Glomerular visceral epithelial cell (primary cell): ENCODE measurements around the gene ARL17B.
"Not testable (repeated sequence)": the region's sequence is repeated elsewhere in the genome, so short reads cannot be mapped to it uniquely, and the experiment has no call there.

Source experiments
- DNase-seq: peaks from one replicate; pipeline ENCODE4 v3.0.0-alpha.2; 2016; ENCODE audit errors: extremely low spot score

The ARL17B gene

GRCh38 chr17:46290906-46291546 is 70.5 kb downstream of the ARL17B start:
- not testable (repeated sequence) for DNase-seq

DNA sequence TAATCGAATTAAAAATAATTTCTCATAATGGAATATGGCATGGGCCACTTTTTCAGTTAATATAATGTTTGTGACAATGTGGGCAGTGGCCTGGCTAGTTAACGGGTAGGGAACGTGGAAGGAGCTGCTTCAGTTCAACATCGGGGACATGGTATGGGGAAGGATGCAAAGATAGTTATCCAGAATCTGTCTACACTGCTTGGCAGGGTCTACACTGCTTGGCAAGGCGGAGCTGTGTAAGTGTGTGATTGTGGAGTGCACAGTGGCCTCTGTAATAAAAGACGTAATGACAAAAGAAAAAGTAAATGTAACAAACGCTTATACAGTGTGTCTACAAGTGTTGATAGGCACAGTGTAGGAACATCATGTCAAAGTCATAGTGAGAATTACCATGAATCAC is 74.0 kb downstream of the ARL17B start:
- not testable (repeated sequence) for DNase-seq

- peak; percentile 80 for DNase-seq
Observed at GRCh38 chr17:46286764-46287221, 74.8 kb downstream of the ARL17B start.

DNA sequence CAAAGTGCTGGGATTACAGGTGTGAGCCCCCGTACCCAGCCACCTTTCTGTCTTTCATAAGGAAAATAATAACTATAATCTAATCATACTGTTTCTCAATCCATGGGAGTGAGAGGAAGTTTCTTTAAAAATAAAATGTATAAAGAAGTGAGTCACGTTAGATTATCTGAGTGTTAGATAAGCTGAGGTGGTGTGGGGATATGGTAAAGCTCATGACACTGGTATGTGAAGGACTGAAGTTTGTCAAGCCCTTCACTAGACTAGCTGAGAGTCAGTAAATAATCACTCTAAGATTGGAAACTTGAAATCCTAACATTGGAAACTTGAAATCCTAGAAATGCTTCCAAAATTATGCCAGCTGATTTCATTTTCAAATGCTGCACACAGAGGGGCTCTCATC is 76.1 kb downstream of the ARL17B start:
- DNase-seq = not testable (repeated sequence)

DNA sequence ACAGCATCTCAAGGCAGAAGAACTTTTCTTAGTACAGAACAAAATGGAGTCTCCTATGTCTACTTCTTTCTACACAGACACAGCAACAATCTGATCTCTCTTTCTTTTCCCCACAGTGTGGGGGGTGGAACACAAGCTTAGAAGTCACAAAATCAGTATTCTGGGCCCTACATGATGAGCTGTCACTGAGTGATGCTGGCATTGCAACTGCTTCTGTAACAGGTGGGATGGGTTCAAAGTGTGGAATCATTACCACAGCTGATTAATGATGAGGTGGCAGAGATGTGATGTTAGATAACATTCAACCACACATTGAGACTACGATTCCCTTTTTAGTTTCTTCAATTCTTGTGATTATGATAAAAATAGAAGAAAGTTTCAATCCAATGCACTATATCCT is 77.1 kb downstream of the ARL17B start:
- peak; percentile 46 for DNase-seq

DNA sequence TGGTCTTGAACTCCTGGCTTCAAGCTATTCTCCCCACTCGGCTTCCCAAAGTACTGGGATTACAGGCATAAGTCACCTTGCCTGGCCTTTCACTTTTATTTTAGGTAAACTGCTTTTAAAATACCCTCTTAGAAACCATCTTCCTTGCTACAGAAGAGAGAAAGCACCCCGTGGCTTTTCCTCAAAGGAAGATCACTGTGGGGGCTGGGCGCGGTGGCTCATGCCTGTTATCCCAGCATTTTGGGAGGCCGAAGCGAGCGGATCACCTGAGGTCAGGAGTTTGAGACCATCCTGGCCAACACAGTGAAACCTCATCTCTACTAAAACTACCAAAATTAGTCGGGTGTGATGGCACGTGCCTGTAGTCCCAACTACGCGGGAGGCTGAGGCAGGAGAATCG is 78.9 kb downstream of the ARL17B start:
- DNase-seq = not testable (repeated sequence)

DNA sequence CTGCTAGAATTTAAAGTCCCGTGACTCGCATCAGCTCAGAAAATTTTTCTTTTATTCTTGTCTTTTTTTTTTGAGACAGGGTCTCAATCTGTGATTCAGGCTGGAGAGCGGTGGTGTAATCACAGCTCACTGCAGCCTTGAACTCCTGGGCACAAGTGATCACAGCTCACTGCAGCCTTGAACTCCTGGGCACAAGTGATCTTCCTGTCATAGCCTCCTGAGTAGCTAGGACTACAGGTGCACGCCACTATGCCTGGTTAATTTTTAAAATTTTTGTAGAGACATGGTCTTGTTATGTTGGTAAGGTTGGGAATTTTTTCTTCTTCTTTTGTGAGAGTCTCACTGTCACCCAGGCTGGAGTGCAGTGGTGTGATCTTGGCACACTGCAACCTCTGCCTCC is 80.2 kb downstream of the ARL17B start:
- DNase-seq = not testable (repeated sequence)

GRCh38 chr17:46276728-46277479 is 84.7 kb downstream of the ARL17B start:
- DNase-seq = not testable (repeated sequence)

DNA sequence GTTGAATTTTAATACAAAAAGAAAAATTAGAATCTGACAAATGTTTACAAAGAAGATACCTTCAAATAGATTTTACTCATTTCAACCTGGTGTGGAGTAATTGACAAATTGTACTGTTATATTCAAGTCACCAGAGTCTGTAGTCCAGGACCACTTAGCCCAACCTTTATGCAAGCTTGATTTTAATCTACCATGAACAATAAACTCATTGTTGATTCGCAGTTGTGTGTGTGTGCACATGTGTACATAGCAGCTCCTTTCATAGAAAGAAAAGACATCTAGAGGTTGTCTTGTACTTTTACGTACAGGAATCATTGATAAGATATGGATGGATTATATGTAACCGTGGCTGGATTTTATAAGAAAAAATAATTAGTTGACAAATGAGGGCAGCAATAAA is 87.3 kb downstream of the ARL17B start:
- no peak for DNase-seq

- no peak for DNase-seq
Observed at GRCh38 chr17:46273541-46274236, 87.9 kb downstream of the ARL17B start.

DNA sequence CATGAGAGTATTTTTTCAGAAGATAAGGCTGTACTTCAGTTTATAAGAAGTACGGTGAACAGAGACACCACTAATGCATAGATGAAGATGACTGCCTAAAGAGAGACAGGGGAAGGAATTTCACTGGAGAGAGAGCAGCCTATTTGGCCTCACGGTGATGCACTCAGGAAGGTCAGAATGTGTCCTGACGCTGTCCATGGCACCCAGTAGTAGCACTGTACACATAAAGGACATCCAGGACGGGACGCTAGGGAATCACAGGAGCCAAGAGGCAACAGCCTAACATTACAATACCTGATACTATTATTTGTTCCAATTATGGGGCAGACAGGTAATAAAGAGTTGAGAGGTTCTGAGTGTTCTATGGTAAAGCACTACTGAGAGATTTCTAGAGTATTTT is 91.5 kb downstream of the ARL17B start:
- DNase-seq = no peak

- peak; percentile 89 for DNase-seq
Observed at GRCh38 chr17:46266656-46267544, 94.7 kb downstream of the ARL17B start.

GRCh38 chr17:46266063-46266655 is 95.4 kb downstream of the ARL17B start:
- DNase-seq = not testable (repeated sequence)

DNA sequence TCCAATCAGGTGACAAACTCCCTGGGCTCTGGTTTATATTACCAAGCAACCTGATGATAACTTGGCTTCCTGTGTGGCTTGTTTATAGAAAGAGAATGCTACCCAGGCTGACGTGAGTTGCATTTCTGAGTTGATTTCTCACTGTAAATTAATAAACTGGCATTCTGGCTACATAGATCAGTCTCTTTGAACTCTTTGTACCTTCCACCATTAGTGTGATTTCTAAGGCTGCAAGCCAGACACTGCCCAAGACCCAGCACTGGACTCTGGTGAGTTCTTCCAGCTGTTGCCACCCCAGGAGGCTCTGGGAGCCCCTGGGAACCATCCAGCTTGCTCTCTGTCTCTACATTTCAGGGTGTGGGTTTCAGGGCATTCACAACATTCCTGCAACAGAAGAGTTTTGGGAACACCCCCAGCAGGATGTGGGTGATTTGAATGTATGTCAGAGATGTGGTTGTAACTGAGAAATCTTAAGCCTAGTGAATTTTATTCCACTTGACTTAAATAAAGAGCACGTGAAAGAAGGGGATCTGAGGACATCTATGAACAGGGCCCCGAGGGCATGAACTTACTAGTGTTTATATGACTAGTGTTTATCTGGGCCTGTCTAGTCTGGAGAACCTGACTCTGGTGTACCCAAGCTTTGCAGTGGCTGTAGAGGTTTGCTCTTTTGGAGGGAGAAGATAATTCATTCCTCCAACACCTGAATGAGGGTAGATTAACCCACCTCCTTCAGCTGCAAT is 96.9 kb downstream of the ARL17B start:
- DNase-seq = peak; percentile 66

GRCh38 chr17:46262271-46262670 is 99.3 kb downstream of the ARL17B start:
- no peak for DNase-seq

- DNase-seq = peak; percentile 47
Observed at GRCh38 chr17:46259845-46260661, 101.5 kb downstream of the ARL17B start.

DNA sequence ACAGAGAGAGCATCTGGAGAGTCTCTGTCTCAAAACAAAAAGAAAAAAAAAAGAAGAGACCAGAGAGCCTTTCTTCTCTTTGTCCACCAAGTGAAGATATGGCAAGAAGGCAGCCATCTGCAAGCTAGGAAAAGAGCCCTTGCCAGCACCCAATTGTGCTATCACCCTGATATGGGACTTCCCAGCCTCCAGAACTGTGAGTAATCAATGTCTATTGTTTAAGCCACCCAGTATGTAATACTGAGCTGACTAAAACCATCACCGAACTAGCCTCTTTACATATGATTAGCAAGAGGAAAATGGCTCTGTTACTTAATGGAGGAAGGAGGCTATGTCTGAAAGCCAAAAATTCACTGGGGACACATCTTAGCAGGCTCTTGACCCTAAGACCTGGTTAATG is 105.2 kb downstream of the ARL17B start:
- not testable (repeated sequence) for DNase-seq

DNA sequence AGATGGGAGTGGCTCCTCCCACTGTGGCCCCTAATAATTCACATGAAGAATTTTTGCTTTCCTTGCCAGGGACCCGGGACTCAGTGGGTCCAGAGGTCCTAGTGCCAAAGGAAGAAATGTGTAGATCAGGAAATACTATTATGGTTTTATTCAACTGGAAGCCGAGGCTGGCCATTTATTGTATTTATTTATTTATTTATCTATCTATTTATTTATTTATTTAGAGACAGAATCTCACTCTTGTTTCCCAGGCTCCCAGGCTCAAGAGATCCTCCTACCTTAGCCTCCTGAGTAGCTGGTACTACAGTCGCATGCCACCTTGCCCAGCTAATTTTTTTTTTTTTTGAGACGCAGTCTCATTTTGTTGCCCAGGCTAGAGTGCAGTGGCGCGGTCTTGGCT is 107.4 kb downstream of the ARL17B start:
- not testable (repeated sequence) for DNase-seq

DNA sequence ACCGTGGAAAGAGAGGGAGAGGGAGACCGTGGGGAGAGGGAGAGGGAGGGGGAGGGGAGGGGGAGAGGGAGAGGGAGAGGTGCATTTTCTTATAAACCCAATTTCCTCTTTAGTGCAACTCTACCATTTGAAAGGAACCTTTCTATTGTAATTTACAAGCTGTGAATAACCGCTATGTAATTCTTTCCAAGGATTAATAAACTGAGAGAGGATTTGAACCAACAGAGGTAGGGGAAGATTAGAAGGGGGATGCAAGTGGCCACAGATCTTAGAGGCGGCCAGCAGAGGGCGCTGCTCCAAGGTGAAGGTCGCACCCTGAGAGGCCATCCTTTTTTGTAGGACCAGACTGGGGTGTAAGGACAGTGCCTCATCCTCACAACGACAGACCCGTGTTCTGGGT is 107.8 kb downstream of the ARL17B start:
- DNase-seq = peak; percentile 68

GRCh38 chr17:46252804-46253203 is 108.8 kb downstream of the ARL17B start:
- DNase-seq = not testable (repeated sequence)
